Measurements from ENCODE around the gene TTLL11.

DNA sequence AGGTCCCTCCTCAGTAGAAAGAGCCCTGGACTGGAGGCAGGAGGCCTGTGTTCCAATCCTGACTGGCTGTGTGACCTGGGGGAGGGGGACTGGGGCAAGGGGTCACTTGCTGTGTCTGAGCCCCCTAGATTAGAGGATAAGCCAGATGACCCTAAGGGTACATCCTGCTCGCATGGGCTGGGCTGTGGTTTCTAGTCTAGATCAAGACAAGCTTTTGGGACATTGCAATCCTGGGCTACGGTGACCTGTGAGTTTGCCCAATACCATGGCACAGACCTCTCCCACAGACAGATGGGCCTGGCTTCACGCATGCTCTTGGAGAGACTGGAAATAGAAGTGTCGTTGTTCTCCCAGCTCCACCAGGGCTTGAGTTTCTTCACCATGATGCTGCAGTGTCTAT lies 39.4 kb upstream of the TTLL11 start:
- TF ChIP-seq, protein P1, sequence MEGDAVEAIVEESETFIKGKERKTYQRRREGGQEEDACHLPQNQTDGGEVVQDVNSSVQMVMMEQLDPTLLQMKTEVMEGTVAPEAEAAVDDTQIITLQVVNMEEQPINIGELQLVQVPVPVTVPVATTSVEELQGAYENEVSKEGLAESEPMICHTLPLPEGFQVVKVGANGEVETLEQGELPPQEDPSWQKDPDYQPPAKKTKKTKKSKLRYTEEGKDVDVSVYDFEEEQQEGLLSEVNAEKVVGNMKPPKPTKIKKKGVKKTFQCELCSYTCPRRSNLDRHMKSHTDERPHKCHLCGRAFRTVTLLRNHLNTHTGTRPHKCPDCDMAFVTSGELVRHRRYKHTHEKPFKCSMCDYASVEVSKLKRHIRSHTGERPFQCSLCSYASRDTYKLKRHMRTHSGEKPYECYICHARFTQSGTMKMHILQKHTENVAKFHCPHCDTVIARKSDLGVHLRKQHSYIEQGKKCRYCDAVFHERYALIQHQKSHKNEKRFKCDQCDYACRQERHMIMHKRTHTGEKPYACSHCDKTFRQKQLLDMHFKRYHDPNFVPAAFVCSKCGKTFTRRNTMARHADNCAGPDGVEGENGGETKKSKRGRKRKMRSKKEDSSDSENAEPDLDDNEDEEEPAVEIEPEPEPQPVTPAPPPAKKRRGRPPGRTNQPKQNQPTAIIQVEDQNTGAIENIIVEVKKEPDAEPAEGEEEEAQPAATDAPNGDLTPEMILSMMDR (IDR thresholded peaks at IDR 0.05; ENCODE audit: insufficient read depth, low read depth, low read length) = no peak
- TF ChIP-seq EZH2 (IDR thresholded peaks at IDR 0.05; ENCODE audit: insufficient read depth, low read length) = no peak
